ENCODE data around the gene LAPTM5.
"Not testable (repeated sequence)": the region's sequence is repeated elsewhere in the genome, so short reads cannot be mapped to it uniquely, and the experiment has no call there.

LAPTM5 gene, protein sequence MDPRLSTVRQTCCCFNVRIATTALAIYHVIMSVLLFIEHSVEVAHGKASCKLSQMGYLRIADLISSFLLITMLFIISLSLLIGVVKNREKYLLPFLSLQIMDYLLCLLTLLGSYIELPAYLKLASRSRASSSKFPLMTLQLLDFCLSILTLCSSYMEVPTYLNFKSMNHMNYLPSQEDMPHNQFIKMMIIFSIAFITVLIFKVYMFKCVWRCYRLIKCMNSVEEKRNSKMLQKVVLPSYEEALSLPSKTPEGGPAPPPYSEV

DNA sequence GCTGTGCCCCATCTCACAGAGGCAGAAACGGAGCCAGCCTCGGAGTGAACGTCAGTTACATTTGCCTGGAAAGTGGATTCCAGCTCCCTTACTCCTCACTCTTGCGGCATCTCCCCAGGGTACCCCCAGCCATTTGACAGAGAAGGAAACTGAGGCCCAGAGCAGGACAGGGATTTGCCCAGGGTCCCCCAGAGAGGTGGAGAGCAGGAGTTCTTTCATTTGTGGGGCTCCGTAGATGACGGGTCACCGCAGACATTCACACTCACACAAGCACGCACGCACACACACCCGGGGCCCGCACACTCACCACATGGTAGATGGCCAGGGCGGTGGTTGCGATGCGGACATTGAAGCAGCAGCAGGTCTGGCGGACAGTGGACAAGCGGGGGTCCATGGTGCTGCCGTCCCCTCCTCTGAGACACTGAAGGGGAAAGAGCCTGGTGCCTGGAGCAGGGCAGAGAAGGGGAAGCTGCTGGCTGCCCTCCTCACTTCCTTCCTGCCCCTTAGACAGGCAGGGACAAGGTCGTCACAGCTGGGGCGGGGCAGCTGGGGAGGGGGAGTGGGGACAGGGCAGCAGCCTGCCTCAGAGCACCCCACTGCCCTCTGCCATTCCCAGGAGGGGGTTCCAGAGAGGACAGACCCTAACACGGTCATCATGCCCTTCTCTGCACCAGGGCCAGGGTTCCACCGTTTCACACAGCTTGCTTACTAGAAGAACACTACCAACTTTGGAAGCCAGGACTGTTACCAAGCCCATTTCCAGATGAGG is at the start of gene LAPTM5:
Gene LAPTM5 (minus strand): TSS at position 423 of the 769 bp plus-strand sequence. CDS start 29 bp downstream, at position 394.
- no peak for DNase-seq (ENCODE audit: extremely low read depth in 1 of 2, low read depth in 1 of 2)

DNA sequence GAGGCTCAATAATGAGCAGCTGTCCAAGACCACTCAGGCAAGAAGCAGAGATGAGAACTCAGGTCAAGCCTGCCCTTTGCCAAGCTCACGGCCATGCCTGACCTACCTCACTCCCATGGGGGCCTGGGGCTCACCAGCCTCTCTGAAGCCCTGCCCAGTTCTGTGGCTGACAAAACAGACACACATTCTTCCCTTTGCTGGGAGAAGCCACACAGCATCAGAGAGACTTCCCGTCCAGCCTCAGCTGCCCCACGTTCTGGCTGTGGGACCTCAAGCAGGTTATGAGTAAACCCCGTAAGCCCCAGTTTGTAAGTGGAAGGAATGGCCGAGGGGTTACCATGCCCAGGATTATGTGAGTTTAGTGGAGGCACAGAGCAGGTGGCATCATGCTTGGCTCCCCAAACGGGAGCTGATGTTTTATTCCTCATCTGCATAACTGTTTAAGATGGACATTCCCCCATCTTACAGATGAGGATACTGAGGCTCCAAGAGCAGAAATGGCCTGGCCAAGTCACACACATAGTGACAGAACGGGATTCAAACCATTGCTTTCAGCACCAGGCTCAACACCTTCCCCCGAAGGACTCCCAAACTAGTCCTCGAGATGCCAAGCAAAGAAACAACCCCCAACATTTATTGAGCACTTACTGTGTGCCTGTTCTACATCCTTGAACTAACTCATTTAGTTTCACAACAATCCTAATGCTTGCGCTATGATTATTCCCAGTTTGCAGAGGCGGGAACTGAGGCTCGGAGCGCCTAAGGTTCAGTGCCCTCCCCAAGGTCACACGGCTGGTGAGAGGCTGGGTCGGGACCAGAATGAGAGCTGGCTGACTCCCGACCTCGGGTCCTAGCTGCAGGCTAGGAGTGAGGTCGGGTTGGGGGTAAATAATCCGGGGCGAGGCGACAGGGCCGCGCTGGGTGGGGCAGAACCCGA is 49.1 kb upstream of the LAPTM5 start:
- DNase-seq (ENCODE audit: extremely low read depth in 1 of 2, low read depth in 1 of 2): no peak

DNA sequence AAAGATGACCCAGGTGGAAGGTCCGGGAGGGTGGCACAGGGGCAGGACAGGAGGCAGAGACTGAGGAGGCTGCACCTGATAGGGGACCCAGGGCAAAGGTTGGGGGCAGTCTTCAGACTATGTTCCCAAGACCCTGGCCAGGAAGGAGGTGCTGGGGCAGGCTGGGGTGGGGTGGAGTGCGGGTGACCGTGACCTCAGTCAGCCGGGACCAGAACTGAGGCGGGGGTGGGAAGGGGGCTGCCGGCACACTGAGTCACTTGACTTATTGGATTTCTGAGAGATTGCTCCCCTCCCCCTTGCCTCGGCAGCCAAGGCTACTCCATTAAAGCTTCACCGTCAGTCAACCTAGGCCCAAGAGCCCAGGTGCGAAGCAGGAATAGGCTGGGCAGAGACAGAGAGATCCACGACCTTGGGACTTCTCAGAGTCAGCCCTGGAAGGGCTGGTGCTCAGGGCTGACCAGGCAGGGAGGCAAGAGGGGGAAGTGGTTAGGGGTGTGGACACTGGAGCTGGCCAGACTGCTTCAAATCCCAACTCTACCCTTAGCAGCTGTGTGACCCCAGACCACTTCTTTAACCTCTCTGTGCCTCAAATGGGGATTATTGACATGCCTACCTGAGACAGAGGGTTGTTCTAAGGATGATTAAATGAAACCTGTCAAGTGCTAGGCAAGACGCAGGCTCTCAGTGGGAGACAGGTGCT is 47.9 kb upstream of the LAPTM5 start:
- no peak for DNase-seq (ENCODE audit: extremely low read depth in 1 of 2, low read depth in 1 of 2)

DNA sequence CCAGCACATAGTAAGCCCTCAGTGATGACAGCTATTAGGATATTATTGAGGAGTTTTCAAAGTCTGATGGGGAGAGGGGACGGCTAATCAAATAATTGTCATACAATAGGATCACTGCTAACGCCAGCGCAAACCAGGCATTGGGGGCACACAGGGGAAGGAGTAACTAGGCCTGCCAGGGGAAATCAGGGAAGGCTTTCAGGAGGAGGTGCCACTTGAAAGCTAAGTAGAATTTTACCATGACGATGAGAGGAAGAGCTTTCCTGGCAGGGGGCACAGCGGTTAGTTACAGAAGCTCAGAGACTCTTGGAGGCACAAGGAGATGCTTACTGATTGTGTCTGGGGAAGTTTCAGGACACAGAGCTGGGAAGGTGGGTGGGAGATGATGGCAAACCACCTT is 47.2 kb upstream of the LAPTM5 start:
- no peak for DNase-seq (ENCODE audit: extremely low read depth in 1 of 2, low read depth in 1 of 2)

DNA sequence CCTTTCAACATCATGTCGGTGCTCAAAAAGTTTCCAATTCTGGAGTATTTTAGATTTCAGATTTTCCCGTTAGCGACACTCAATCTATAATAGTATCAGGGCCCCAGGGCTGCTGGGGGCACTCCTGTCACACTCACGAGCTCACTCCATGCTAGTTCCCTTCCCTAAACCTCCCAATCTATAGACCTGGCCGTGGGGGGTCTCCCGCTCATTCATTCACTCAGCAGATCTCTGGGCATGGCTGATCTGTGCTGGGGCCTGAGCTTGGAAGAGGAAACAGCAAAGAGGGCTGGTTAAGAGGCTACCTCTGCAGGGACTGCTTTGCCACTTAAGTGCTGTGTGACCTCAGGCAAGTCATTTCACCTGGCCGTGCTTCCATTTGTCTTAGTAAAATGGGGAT is 46.8 kb upstream of the LAPTM5 start:
- no peak for DNase-seq (ENCODE audit: extremely low read depth in 1 of 2, low read depth in 1 of 2)

DNA sequence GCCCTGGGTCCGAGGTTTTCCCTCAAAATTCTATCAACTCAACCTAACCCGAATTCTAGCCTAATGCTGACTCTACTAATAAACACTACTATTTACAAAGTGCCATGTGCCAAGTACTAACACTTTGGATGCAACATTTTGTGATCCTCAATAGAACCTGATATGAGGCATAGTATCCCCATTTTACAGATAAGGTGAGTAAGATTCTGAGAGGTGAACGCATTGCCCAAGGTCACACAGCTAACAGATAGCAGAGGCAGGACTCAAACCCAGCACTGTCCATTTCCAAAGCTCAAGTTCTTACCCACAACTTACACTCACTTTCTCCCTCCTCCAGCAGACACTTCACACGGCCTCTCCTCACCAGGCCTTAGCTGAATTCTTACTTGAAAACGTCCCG is 46.0 kb upstream of the LAPTM5 start:
- no peak for DNase-seq (ENCODE audit: extremely low read depth in 1 of 2, low read depth in 1 of 2)

DNA sequence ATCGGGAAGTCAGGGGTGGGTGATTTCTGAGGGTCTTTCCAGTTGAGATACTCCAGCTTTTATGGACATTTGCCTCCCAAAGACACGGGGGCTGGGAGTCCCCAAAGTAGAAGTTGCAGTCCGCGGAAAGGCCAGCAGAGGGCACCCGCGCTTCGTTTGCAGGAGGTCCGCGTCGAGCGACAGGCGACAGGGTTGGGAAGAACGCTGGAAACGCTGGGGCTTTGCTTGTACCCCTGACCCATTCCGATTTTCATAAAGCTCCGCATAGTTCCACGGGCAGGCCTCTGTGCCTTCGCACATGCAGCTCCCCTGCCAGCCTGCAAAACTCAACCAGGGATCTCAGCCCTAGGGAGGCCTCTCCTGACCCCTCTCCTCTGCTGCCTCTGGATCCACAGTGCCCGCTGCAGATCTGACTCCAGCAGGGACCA is 44.2 kb upstream of the LAPTM5 start:
- DNase-seq (ENCODE audit: extremely low read depth in 1 of 2, low read depth in 1 of 2): peak in 1 of 2 donors; percentile 49

DNA sequence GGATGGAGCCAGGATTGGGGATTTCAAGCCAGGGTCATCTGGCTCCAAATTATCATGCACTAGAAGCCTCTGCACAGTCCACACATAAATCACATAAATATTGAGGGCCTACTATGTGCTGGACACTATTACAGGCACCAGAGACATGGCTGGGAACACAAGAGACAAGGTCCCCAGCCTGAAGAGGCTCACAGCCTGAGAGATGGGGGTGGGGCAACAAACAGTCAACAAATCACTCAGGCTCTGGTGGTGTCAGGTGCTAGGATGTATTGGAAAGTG is 41.6 kb upstream of the LAPTM5 start:
- no peak for DNase-seq (ENCODE audit: extremely low read depth in 1 of 2, low read depth in 1 of 2)

DNA sequence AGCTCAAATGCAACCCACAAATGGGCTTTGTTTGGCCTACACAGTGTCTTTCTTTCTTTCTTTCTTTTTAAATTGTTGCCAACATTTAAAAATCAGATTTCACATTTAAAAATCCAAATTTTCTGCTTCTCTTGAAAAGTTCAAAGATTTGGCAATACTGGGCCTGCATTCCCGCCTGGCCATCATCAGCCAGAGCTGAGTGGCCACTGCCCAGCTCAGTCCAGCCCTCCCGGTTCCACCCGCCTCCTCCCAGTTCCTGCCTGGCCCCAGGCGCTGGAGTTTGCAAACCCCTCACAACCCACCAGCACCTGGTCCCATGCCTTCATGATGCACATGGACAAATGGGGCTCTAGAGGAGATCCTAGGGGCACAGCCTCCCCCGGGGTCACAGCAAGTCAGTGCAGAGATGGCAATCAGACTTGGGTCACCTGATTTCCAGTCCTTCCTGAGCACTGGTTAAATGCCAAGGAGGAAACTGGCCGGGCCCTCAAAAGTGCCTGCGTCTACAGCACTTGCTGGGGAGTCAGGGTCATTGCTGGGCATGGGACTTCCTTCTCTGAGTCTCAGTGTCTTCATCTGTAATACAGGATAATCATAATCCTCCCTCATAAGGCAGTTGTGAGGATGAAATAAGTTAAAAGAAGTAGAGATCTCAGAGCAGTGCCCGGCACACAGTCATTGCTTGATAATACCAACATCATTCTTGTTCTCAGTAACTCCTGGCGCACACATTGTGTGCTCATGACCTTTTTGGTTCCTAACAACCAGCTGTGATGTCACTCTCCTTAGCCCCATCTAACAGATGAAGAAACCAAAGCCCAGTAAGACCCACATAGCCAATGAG is 41.0 kb upstream of the LAPTM5 start:
- no peak for DNase-seq (ENCODE audit: extremely low read depth in 1 of 2, low read depth in 1 of 2)

DNA sequence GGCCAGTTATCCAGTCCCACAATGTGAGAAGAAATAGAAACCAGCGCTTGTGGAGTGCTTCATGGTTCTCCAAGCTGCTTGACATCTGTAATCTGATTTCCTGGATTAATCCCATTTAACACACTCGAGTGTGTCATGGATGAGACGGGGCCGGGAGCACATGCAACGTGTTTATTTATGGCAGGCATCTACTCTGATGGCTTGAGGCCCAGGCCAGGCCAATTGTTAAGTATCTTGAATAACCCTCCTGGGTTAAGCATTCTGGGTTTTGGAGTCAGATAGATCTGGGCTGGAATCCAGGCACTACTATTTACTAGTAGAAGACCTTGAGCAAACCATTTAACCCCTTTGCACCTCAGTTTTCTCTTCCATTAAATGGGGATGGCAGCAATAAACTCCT is 37.5 kb upstream of the LAPTM5 start:
- DNase-seq (ENCODE audit: extremely low read depth in 1 of 2, low read depth in 1 of 2): no peak

DNA sequence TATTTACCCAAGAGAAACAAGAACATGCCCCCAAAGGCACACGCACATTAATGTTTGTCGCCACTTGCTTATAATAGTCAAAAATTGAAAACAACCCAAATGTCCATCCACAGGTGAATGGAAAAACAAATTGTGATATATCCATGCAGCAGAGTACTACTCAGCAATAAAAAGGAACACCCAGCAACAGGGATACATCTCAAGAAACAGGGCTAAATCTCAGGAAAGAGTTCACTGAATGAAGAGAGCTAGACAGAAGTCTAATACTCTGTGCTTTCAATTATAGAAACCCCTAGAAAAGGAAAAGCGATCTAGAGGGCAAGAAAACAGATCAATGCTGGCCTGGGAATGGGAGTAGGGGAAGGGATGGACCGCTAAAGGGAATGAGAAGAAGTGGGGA is 36.7 kb upstream of the LAPTM5 start:
- no peak for DNase-seq (ENCODE audit: extremely low read depth in 1 of 2, low read depth in 1 of 2)

DNA sequence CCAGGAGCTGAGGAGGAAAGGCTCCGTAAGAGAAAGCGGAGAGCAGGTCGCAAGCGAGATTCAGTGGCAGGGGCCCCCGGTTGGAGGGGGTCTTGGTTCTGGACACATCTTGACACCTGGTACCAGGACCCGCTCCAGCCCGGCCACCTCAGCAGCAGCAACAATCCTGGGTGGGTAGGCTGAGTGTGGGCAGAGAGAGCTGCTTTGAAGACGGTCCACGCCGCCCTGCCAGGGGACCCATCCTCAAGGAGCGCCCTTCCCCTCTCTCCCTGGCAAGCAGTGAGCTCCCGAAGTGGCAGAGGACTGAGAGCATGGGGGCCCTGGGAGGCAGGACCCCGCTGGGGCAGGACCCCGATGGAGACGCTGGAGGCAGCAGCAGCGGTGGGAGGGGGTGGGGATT is 35.6 kb upstream of the LAPTM5 start:
- no peak for DNase-seq (ENCODE audit: extremely low read depth in 1 of 2, low read depth in 1 of 2)

DNA sequence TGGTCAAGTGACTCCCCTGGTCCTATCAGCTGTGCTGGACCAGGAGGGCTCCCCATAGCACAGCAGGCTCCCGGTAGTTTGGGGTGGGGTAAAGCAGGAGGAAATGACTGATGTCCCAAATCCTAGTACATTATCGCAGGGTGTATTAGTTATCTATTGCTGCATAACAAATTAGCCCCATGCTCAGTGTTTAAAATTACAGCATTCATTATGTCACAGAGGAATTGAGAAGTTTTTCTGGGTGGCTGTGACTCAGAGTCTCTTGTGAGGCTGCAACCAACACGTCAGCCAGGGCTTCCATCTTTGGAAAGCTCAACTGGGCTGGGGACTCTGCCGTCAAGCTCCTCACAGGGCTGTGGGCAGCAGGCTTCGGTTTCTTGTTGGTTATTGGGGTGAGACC is 34.3 kb upstream of the LAPTM5 start:
- DNase-seq (ENCODE audit: extremely low read depth in 1 of 2, low read depth in 1 of 2): no peak

DNA sequence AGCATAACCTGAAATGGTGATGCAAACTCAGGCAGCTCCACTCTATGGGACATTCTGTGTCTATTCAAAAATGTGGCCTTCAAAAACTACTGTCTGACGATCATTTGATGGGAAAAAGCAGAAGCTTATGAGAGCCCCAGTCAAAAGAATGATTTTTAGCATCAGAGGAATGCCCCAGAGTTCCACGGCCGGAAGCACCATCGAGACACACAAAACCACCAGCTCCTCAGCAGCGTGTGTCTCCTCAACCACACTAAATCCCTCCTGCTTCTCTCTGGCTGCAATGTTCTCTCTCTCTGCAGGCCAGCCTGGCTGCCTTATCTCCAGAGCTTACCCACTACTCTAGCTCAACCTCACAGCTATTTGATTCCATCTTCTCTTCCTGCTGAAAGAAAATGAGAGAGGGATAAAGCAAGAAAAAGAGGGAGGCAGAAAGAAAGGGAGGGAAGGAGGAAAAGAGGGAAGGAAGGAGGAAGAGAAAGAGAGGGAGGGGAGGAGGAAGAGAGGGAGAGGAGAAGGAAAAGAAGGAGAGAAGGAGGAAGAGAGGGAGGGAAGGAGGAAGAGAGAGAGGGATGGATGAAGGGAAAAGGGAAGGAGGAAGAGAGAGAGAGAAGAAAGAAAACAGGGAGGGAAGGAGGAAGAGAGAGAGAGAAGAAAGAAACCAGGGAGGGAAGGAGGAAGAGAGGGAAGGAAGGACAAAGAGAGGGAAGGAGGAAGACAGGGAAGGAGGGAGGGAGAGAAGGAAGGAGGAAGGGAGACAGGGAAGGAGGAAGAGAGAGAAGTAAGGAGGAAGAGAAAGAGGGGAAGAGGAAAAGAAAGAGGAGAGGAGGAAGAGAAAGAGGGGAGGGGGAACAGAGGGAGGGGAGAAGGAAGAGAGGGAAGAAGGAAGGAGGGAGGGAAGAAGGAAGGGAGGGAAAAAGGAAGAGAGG is 33.5 kb upstream of the LAPTM5 start:
- no peak for DNase-seq (ENCODE audit: extremely low read depth in 1 of 2, low read depth in 1 of 2)

DNA sequence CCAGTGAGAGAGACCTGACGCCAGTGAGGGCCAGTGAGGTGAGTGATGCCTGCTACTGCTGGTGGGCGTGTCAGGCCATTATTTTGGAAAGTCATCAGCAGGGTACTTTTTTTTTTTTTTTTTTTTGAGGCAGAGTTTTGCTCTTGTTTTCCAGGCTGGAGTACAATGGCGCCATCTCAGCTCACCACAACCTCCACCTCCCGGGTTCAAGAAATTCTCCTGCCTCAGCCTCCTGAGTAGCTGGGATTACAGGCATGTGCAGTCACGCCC is 32.6 kb upstream of the LAPTM5 start:
- not testable (repeated sequence) for DNase-seq (ENCODE audit: extremely low read depth in 1 of 2, low read depth in 1 of 2)

DNA sequence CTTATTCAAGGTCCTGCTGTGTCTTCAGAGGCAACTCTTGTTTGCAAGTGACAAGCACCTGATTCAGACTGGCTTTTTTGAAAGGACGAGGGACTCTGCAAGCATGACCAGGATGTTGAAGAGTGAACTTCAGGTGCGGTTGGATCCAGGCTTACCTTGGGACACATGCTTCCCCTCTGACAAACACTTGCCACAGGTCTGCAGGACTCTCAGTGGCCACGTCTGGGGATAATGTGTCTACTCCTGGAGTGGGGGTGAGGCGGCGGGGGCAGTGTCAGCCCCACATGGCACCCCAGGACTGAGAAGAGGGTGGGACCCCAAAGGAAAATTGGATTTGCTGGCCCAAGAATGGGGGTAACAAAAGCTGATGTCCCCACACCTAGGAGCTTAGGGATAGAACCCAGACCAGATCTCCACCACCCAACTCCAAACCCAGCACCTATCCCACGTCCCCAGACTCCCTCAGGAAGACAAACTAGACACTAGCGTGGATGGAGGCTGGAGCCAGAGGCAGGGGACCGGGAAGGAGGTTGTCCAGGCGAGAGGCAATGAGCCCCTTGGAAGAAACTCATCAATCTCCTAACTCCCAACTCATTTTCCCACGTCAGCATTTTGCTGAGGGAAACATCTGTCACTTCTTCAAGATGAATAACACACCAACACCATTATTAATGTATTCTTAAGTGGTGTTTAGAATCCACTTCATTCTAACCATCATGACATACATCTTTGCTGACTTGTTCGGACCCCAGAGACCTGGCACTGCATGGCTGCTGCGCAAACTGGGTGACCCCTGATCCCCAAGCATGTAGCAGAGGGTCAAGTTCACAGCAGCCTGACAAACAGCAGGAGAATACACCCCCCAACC is 32.0 kb upstream of the LAPTM5 start:
- no peak for DNase-seq (ENCODE audit: extremely low read depth in 1 of 2, low read depth in 1 of 2)

DNA sequence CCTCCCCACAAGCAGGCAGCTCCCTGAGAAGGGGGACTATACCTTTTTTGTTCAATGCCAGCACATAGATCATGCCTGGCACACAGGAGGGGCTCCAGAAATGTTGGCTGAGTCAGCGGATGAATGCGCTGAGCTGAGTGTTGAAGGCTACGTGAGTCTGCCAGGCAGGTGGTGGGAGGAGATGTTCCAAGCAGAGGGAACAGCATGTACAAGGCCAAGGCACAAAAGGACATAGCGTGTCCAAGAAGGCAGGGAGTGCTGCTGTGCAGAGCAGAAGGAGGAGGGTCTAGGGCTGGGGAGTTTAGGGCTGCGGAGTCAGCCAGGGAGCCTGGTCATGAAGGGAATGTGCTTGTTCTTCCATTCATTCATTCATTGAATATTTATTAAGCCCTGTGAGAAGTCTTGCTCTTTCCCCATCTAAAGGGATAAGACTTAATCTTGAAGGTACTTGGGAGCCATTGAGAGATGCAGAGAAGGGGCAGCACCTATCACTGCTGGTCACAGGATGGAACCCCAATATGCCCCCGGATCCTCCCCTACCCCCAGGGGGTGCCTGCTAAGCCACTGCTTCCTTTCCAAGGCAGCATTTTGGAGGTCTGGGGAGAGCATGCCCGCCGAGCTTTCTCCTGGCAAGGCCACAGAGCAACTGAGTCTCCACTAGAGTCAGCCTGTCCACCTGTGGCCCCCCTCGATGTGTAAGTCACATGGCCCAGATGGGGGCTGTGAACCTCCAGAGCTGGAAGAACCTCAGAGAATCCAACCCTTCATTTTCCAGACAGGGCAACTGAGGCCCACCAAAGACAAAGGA is 31.2 kb upstream of the LAPTM5 start:
- DNase-seq (ENCODE audit: extremely low read depth in 1 of 2, low read depth in 1 of 2): no peak

Data from stimulated activated CD8-positive, alpha-beta memory T cell treated with anti-CD3 and anti-CD28 coated beads, Interleukin-7, amount 100 ng/mL, for 48 hours (primary cell).